Cortex of kidney (tissue), 1 donor: ENCODE data around the gene ZFHX3.

Experiments
- DNase-seq: peaks from one replicate; lab custom pipeline; 2025; lab: John Stamatoyannopoulos, UW

ZFHX3 gene

GRCh38 chr16:73068541-73069401 is 20.8 kb upstream of the ZFHX3 start:
- no peak for DNase-seq

- DNase-seq = no peak
Measured at GRCh38 chr16:73067671-73068540, 20.0 kb upstream of the ZFHX3 start.

DNA sequence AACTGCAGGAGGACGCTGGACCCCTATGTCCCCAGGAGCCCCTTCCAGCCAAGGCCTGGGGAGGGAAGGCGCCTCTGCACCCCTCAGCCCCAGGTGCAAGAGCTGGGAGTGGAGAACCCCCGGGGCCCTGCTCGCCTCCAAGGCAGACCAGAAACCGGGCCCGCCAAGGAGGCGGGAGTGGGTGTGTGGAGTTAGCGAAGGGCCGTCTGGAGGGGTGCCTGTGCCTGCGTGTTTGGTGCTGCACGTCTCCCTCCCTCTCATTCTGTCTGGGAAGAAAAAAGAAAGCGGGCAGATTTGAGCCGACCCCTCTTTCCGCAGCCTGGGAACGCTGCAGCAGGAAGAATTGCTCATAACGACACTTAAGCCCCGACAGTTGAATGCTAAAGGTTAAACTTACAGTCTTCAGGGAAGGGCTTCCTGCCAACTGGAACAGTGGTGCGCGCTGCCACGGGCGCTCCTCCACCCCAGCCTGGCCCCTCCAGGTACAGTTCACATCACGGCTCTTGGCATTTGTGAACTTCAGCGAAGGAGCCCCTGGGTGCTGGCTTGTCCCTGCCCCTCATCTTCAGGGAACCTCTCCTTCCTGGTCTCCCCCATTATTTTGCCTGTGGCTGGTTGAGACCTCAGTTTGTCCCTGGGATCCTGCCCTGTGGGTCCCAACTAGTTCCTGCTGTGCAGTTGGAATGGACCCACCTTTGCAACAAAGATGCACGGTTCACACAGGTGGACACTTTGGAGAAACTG is 19.2 kb upstream of the ZFHX3 start:
- DNase-seq = no peak

- DNase-seq = no peak
Measured at GRCh38 chr16:73066331-73066926, 18.5 kb upstream of the ZFHX3 start.

- DNase-seq = no peak
Measured at GRCh38 chr16:73065632-73066330, 17.9 kb upstream of the ZFHX3 start.

DNA sequence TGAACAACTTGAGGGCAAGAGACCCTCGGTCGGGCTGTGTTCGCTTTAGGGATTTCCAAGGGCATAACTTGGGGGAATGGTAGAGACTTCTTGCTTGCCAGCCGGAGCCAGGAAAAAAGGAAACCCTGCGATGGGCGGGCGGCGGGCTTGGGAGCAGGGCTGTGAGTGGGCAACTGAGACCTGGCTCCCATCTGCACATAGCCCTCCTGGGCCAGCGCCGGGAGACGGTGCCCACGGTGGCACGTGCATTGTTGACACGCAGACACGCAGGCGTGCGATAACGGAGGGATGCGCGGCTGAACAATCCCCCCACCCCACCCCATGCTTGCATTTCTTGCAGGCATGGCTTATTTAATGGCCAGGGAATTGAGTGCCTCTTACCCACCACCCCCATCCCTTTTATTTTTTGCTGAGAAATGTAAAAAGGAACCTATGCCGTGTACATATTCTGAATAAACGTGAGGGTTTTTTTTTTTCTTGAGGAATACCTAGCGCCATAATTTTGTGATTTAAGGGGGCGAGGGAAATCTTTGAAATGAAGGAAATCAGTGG is 17.1 kb upstream of the ZFHX3 start:
- no peak for DNase-seq

DNA sequence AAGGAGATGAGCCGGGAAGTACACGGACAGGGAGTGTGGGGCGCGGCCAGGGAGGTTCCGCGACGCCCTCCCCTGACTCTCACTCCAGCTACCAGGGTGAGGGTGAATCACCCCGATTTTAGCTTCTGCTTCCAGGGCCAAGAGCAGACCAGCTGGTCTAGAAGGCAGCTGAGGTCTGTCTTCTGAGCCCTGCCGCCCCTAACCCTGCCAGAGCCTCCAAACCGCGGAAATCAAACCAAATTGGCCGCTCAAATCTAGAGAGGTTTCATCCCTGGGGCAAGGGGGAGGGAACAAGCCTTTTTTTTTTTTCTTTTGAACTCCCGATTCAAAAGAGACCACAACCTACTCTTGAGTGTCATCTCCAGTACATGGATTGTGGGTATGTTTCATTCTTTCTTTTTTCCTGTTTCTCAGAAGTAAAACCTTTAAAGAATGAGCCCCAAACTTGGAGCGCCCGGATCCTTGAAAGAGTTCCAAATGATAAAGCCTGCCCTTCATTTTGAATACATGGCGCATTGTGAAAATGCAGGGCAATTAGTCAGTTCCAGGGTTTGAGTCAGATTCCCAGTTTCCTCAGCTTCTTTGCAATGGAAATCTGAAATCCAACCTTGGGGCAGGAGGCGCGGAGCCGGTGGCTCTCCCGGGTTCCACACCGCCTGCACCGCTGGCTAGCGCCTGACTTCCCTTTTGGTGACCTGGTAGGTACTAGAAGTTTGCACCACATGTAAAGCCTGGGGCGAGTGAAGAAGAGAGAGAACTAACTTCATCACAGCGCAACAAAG is 16.5 kb upstream of the ZFHX3 start:
- DNase-seq = no peak

DNA sequence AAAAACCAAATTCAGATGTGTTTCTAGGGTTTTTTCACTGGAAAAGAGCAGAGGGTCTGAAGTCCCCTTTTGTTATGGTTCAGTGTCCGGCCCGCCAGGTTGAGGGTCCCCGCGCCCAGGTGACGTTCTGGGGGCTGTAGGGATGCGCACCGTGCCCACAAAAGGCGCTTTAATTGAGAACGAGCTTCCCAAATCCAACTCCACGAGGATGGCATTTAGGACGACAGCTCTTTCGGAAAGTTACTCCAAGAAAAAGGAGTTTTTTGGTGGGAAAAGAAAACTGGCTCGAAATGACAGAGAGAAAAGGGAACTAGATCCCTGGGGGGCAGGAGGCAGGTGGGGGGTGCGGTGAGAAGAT is 15.9 kb upstream of the ZFHX3 start:
- no peak for DNase-seq

DNA sequence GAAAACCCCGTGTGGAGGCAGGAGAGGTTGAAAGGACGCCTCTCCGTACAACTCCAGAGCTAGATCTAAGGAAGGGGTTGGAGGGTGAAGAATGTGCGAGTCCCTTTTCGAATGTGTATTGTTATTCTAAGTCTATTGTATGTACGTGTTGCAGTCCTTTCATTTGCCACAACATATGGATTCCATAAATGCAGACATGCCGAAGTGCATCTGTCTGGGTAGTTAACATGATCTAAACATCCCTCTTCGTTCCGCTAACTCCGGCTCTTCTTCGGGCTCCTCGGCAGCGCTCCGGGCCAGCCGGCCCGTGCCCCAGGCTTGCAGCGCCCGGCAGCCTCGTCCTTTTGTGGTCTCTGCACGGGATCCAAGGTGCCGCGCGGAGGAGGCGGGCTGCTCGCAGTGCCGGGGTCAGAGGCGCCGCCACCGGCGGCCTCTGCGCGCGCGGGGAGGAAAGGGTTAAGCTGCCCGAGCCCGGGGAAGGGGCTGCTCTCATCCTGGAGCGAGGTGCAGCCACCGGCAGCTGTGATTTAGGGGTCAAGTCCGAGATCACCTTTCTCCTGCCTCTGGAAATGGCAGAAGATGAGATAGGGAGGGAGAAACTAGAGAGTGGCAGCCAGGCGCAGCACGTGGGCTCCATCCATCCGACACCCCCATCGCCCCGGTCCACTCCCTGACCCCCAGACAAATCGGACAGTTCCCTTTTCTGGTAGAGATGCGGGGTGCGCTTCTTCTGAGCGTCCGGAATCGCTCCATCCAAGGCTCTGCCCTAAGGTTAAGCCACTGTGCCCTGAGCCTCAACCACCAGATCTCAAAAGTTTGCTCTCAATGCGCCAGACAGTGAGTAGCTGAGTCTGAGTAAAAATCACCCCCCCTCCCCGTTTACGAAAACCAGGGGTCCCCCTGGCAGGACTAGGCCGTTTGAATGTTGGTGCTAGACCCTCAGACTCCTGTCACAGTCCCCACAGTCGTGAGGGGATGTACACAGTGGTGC is 15.1 kb upstream of the ZFHX3 start:
- DNase-seq = no peak

DNA sequence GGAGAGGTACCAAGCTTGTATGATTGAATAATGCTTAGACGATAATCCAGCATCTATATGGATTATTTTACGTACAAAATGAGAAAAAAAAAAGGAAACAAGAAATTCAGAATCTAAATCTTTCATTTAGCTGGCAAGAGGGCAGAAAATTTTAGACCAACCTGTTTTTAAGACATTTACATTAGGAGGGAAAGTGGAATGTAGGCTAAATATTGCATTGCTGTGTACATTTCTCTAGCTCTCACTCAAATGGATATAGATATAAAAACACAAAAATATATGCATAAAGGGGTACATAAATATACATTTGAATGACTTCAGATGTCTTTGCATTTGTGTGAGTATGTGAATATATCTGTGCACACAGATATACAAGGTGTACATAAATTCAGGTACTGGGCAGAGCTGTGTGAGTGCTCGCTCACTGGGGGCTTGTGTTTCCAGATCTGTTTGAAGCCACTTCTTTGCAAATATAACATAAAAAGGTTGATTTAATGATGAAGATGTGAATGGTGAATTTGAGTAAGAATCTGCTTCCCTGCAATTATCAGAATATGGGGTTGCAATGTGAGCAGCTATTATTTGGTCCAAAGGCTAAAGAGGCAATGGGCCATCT is 14.2 kb upstream of the ZFHX3 start:
- DNase-seq = no peak

GRCh38 chr16:73060892-73061490 is 13.1 kb upstream of the ZFHX3 start:
- DNase-seq = no peak

DNA sequence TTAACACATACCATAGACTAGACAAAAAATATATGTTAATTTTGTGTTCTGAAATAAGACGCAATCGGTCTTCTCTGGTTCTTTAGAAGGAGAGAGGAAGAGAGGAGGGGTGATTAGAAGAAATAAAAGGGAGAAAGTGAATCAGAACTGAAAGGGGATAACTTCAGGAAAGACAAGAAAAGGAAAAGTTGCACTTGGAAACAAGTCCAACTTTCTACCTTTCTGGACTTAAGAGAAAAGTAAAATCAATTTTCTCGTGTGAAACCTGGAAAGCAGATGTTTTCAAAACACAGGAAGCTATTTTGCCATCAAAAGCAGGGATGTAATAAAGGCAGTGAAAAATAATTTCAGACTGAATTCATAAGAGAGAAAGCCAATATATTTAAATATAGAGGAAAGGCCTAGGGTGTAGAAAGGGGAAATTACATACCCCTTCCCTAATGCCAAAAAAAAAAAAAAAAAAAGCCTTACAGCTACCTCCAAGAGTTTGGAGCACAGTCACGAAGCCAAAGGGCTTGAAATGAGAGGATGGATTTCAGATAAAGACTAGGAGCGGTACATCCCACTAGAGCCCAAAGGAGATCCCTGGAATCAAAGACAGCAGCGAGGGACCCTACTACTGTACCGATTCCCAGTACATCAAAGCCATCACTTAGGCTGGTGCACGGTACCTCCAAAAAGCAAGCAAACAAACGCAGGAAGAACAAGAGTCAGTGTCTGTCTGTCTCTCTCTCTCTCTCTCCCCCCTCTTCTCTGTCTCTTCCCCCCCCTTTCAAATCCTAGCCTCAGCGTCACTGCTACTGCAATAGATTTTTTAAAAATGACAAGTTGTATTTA is 12.1 kb upstream of the ZFHX3 start:
- no peak for DNase-seq

GRCh38 chr16:73058616-73059409 is 10.9 kb upstream of the ZFHX3 start:
- no peak for DNase-seq

DNA sequence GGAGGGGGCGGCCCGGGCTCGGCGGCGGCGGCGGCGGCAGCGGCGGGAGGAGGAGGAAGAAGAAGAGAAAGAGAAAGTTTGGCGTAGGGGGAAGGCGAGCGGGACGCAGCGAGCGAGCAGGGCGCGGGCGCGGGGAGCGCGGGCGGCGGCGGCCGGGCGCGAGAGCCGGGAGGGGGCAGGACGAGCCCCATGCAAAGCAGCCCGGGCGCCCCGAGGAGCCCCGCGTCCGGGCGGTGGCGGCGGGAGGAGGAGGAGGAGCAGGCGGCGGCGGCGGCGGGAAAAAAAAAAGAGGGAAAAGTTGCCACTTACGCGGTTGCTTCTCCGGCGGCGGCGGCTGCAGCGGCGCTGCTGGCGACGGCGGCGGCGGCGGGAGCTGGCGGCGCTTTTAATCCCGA is 10.3 kb upstream of the ZFHX3 start:
- no peak for DNase-seq

DNA sequence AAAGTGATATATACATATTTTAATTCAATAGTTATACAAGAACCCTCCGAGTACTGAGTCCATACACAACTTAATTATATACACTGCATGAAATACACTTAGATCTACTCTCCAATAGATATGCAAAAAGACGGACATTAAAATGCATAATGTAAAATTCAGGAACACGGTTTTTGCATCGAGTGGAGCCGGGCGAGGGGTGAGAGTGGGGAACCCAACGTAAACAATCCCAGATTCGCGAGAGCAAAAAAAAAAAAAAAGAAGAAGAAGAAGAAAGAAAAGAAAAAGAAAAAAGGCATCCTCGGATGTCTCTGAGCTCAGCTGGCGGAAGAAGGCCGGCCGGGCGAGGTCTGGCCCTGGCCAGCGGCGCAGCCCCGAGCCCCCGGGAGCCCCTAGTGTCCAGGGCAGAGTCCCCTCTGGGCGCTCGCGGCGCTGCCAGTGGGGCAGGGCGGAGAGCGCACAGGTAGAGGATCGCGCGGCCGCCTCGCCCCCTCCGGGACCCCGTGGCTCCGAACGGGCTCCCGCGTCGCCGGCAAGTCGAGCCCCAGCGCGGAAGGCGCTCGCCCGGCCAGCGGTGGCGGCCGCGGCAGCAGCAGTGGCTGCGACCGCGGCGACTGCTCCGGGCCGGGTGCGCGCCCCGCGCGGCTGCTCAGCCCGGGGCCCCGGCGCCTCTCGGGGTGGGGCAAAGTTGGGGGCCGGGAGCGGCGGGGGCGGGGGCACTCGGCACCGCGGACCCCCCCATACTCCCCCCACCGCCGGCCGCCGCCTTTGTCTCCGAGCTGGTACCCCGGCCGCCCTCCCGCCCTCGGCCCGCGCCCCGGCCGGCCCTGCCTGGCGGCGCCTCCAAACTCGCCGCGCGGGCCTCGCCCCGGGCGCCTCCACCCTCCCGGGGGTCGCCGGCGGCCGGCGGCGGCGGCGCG is 9.6 kb upstream of the ZFHX3 start:
- no peak for DNase-seq
